Subcutaneous abdominal adipose tissue (tissue), 5 donors: ENCODE data around the gene CACNA1H.

ENCODE experiments used
- H3K27ac ChIP-seq: one replicate; pipeline ENCODE4 v1.7.0; 2013; ENCODE audit warnings: low read depth, mild to moderate bottlenecking, inconsistent platforms, low read length, moderate library complexity
- H3K27me3 ChIP-seq, 5 donors: one replicate each; pipeline ENCODE4 v1.7.0; 2013; ENCODE audit warnings: low read length in 5 of 5, inconsistent platforms in 1 of 5; ENCODE audit not compliant: control insufficient read depth in 5 of 5, insufficient read depth in 4 of 5
- H3K36me3 ChIP-seq, 5 donors: one replicate each; pipeline ENCODE4 v1.7.0; 2013; ENCODE audit warnings: low read length in 5 of 5; ENCODE audit not compliant: control insufficient read depth in 5 of 5, insufficient read depth in 5 of 5
- H3K4me1 ChIP-seq, 5 donors: one replicate each; pipeline ENCODE4 v1.7.0; 2013; ENCODE audit warnings: low read length in 5 of 5, mild to moderate bottlenecking in 3 of 5, moderate library complexity in 1 of 5; ENCODE audit not compliant: control insufficient read depth in 5 of 5, insufficient read depth in 5 of 5
- H3K4me3 ChIP-seq, 5 donors: one replicate each; pipeline ENCODE4 v1.7.0; 2013; ENCODE audit warnings: low read length in 5 of 5, low read depth in 1 of 5
- H3K9ac ChIP-seq, 5 donors: one replicate each; pipeline ENCODE4 v1.7.0; 2013; ENCODE audit warnings: low read length in 5 of 5, mild to moderate bottlenecking in 4 of 5, moderate library complexity in 3 of 5
- H3K9me3 ChIP-seq, 5 donors: one replicate each; pipeline ENCODE4 v1.7.0; 2013; ENCODE audit warnings: low read length in 5 of 5; ENCODE audit not compliant: control insufficient read depth in 5 of 5
- donor health status: healthy.
- donor health status: healthy.
- donor health status: healthy.
- donor health status: healthy.
- donor health status: healthy.

CACNA1H gene

GRCh38 chr16:1137604-1138003 is 15.3 kb upstream of the CACNA1H start:
- Histone ChIP-seq H3K9ac (no peak overlapping the region), H3K4me1 (no peaks in the 10 kb centered on the region), H3K27me3 (peaks cover 16 to 57% (median 37%) of the 10 kb centered on the region in 5 donors), H3K27ac (no peak overlapping the region), H3K36me3 (no peaks in the 10 kb centered on the region), H3K9me3 (peaks cover 0 to 2% (median 0%) of the 10 kb centered on the region in 5 donors), H3K4me3 (no peak overlapping the region)

DNA sequence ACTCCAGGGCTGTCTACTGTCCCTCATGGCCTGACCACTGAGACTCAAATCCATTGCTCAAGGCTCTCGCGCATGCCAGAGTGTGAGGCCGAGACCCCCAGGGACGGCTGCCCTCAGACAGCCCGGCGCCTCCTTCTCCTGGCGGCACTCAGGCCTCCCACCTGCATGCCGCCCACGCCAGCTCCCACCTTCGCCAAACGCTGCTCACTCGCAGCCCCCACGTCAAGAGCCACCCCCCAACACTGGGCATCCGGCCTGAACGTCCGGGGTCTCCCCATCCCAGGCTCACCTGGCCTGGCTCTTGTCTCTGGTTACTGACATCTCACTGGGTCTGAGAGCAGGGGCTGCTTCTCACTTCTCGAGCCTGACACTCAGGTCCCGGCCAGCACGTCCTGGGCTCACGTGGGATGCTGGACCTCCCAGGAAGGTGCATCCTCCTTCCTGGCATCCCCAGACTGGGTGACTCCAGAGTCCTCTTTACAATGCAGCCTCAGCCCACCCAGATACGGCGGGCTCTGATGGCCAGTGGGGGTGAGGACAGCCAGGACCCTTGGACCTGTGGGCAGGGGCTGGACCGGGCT is 12.2 kb upstream of the CACNA1H start:
- H3K4me1 ChIP-seq: no peaks in the 10 kb centered on the region
- H3K9me3 ChIP-seq: peaks cover 0 to 2% (median 0%) of the 10 kb centered on the region in 5 donors
- H3K27me3 ChIP-seq: peaks cover 11 to 53% (median 36%) of the 10 kb centered on the region in 5 donors
- H3K4me3 ChIP-seq: no peak overlapping the region
- H3K9ac ChIP-seq: no peak overlapping the region
- no peaks in the 10 kb centered on the region for H3K36me3 ChIP-seq
- H3K27ac ChIP-seq: no peak overlapping the region

DNA sequence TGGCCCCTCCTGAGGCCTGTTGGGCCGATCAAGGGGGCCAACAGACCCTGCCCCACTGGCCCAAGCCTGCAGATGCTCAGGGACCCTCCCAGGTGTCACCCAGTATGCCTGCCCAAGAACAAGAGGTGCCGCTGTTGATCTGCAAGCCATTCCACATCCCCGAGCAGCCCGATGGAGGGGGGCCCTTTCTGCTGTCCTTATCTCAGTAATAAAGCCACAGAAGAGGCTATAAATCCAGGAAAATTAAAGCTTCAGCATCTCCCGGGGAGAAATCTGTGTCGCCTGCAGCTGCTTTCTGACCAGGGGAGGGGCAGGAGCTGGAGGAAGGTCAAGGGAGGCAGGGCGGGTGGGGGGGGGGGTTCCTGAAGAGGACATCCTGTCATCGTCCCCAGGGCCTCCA is 11.7 kb upstream of the CACNA1H start:
- H3K27me3 ChIP-seq: peaks cover 13 to 50% (median 31%) of the 10 kb centered on the region in 5 donors

GRCh38 chr16:1141716-1142115 is 11.2 kb upstream of the CACNA1H start:
- no peak overlapping the region for H3K9ac ChIP-seq
- H3K9me3 ChIP-seq: peaks cover 0 to 2% (median 0%) of the 10 kb centered on the region in 5 donors
- no peak overlapping the region for H3K27ac ChIP-seq
- no peak overlapping the region for H3K4me3 ChIP-seq
- H3K4me1 ChIP-seq: no peaks in the 10 kb centered on the region
- no peaks in the 10 kb centered on the region for H3K36me3 ChIP-seq
- H3K27me3 ChIP-seq: peaks cover 13 to 47% (median 29%) of the 10 kb centered on the region in 5 donors

More for the DNA sequence above, 11.7 kb upstream of the CACNA1H start:
- Histone ChIP-seq H3K4me3 (no peak overlapping the region), H3K27ac (no peak overlapping the region), H3K9ac (no peak overlapping the region), H3K36me3 (no peaks in the 10 kb centered on the region), H3K9me3 (peaks cover 0 to 2% (median 0%) of the 10 kb centered on the region in 5 donors), H3K4me1 (no peaks in the 10 kb centered on the region)

DNA sequence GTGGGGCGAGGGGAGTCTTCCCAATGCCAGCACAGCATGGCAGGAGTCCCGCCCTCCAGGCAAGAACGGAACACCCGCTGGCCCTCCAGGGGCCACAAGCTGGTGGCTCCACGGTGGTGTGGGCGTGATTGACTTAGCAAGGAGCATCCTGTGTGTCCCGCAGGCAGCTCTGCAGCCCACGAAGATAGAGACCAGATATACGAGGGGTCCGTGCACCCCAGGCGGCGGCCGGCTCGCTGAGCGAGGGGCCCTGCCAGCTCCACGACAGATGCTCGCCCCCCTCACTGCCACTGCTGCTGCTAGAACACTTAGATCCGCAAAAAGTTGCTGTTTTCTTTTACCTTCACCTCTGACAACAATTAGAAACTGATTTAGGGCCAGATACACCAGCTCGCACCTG is 10.0 kb upstream of the CACNA1H start:
- Histone ChIP-seq H3K4me3 (no peak overlapping the region), H3K9me3 (peaks cover 0 to 10% (median 7%) of the 10 kb centered on the region in 5 donors), H3K4me1 (no peaks in the 10 kb centered on the region)

GRCh38 chr16:1143761-1144450 is 9.0 kb upstream of the CACNA1H start:
- Histone ChIP-seq H3K27me3 (peaks cover 16 to 46% (median 29%) of the 10 kb centered on the region in 5 donors), H3K4me1 (no peaks in the 10 kb centered on the region), H3K9ac (no peak overlapping the region), H3K27ac (no peak overlapping the region), H3K36me3 (no peaks in the 10 kb centered on the region), H3K4me3 (no peak overlapping the region), H3K9me3 (peaks cover 0 to 11% (median 5%) of the 10 kb centered on the region in 5 donors)

More for the DNA sequence above, 10.0 kb upstream of the CACNA1H start:
- Histone ChIP-seq H3K27me3 (peaks cover 14 to 45% (median 29%) of the 10 kb centered on the region in 5 donors), H3K9ac (no peak overlapping the region), H3K27ac (no peak overlapping the region), H3K36me3 (no peaks in the 10 kb centered on the region)

DNA sequence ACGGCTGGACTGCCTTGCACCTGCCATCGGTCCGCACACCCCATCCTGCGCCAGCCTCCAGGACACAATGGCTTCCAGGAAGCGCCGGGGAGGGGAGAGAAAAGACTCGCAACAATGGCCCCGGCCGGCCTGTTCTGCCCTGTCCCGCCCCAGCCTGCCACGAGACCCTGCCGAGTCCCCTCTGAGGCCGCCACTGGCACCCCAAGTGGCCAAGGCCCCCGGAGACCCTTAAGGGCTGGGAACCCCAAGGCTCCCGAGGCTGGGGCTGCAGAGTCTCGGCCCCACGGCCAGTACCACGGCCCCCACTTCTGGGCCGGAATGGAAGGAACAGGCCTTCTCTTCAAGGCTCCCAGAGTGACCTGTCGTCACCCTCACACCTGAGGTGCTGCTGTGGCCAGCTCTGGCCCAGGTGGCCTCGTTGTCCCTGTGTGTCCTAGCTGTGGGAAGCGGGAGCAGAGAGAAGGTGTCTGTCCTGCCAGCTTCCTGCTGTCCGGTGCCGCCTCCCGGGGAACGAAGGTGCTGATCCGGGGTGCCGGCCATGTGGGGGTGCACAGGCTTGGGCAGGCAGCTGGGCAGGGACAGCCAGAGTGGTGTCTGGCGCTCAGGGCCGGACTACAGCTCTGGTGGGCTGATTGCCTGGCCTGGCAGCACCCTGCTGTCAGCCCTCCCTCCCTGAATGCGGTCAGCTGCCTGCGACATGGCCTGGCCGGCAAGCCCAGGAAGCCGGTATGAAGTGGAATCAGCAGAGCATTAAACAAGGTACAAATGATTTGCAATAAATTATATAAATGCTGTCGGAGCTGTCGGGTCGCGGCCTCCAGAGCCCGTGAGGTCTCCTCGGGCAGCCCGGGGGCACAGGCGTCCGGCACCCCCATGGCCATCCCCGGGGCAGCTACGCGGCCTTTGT is 8.2 kb upstream of the CACNA1H start:
- peaks cover 0 to 11% (median 4%) of the 10 kb centered on the region in 5 donors for H3K9me3 ChIP-seq
- no peaks in the 10 kb centered on the region for H3K4me1 ChIP-seq
- H3K27ac ChIP-seq: no peak overlapping the region
- peaks cover 16 to 43% (median 30%) of the 10 kb centered on the region in 5 donors for H3K27me3 ChIP-seq
- H3K9ac ChIP-seq: no peak overlapping the region
- no peaks in the 10 kb centered on the region for H3K36me3 ChIP-seq
- H3K4me3 ChIP-seq: no peak overlapping the region

- Histone ChIP-seq H3K9ac (no peak overlapping the region), H3K36me3 (no peaks in the 10 kb centered on the region), H3K27ac (no peak overlapping the region)
Measured at GRCh38 chr16:1145383-1146100, 7.4 kb upstream of the CACNA1H start.

DNA sequence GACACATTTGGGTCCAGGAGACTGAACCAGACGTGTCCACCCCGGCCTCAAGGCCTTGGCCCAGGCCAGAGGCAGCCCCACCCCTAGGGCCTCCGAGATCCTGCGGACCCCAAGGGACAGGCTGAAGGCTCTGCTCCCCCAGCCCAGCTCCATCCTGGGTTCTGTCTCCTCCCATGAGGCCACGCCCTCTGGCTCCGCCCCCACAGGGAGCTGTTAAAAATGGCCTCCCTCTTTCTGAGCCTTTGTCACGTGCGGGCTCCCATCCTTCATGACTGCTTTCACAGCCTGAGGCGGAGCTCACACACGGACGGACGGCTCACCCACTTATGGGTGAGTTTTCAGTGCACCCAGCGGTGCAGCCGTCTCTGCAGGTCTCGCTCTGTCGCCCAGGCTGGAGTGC is 6.5 kb upstream of the CACNA1H start:
- Histone ChIP-seq H3K27ac (no peak overlapping the region), H3K9ac (no peak overlapping the region), H3K4me3 (no peak overlapping the region), H3K27me3 (peaks cover 17 to 39% (median 26%) of the 10 kb centered on the region in 5 donors), H3K4me1 (no peaks in the 10 kb centered on the region), H3K36me3 (no peaks in the 10 kb centered on the region), H3K9me3 (peaks cover 0 to 11% (median 4%) of the 10 kb centered on the region in 5 donors)

More at GRCh38 chr16:1145383-1146100, 7.4 kb upstream of the CACNA1H start:
- Histone ChIP-seq H3K4me3 (no peak overlapping the region), H3K9me3 (peaks cover 0 to 11% (median 4%) of the 10 kb centered on the region in 5 donors), H3K27me3 (peaks cover 21 to 38% (median 28%) of the 10 kb centered on the region in 5 donors), H3K4me1 (no peaks in the 10 kb centered on the region)
